Myocyte (in vitro differentiated cells): ENCODE measurements around the gene ULK4. TPM values are rescaled to one million over a fixed set of nuclear protein-coding genes. Genes with fewer than 3 reads are reported as not detected.
"Not testable (repeated sequence)": the region's sequence is repeated elsewhere in the genome, so short reads cannot be mapped to it uniquely, and the experiment has no call there.

ENCODE experiments used
- DNase-seq: peaks from one replicate; pipeline ENCODE4 v3.0.0-alpha.2; 2012; ENCODE audit warnings: low read depth
- total RNA-seq: library from RNA; depleted of rRNA; stranded (reverse); fragments of >200 nt; gene quantifications from 2 replicates; pipeline ENCODE4 v1.2.3, GENCODE V29; 2014

Gene ULK4
- total RNA-seq, 1 donor from 2014 or later: 2.1 TPM

- peak; percentile 8 for DNase-seq
These were observed 381.5 kb downstream of the ULK4 start for GRCh38 chr3:41580274-41580959.

GRCh38 chr3:41579861-41580260 lies 382.0 kb downstream of the ULK4 start:
- no peak for DNase-seq

- no peak for DNase-seq
These were observed 383.1 kb downstream of the ULK4 start for GRCh38 chr3:41578798-41579197.

GRCh38 chr3:41575724-41576123 lies 386.2 kb downstream of the ULK4 start:
- no peak for DNase-seq

- peak; percentile 40 for DNase-seq
These were observed 387.0 kb downstream of the ULK4 start for GRCh38 chr3:41574900-41575299.

- DNase-seq: no peak
These were observed 388.3 kb downstream of the ULK4 start for GRCh38 chr3:41573591-41573990.

GRCh38 chr3:41572092-41572491 lies 389.8 kb downstream of the ULK4 start:
- no peak for DNase-seq

- no peak for DNase-seq
These were observed 392.1 kb downstream of the ULK4 start for GRCh38 chr3:41569632-41570305.

- DNase-seq: no peak
These were observed 395.9 kb downstream of the ULK4 start for GRCh38 chr3:41565948-41566514.

- no peak for DNase-seq
These were observed 396.9 kb downstream of the ULK4 start for GRCh38 chr3:41565003-41565402.

GRCh38 chr3:41556245-41556644 lies 405.7 kb downstream of the ULK4 start:
- not testable (repeated sequence) for DNase-seq

- DNase-seq: no peak
These were observed 428.9 kb downstream of the ULK4 start for GRCh38 chr3:41532976-41533375.

GRCh38 chr3:41526995-41527573 lies 434.8 kb downstream of the ULK4 start:
- DNase-seq: no peak

GRCh38 chr3:41525303-41526064 lies 436.4 kb downstream of the ULK4 start:
- DNase-seq: no peak

GRCh38 chr3:41523897-41524296 lies 438.0 kb downstream of the ULK4 start:
- DNase-seq: no peak

- DNase-seq: peak; percentile 61
These were observed 439.3 kb downstream of the ULK4 start for GRCh38 chr3:41522612-41523011.

GRCh38 chr3:41521010-41521655 lies 440.8 kb downstream of the ULK4 start:
- DNase-seq: no peak

- no peak for DNase-seq
These were observed 442.2 kb downstream of the ULK4 start for GRCh38 chr3:41519746-41520145.

- DNase-seq: no peak
These were observed 443.3 kb downstream of the ULK4 start for GRCh38 chr3:41518626-41519025.

- peak; percentile 72 for DNase-seq
These were observed 453.7 kb downstream of the ULK4 start for GRCh38 chr3:41508063-41508696.
